ENCODE results near the gene HBP1.

DNA sequence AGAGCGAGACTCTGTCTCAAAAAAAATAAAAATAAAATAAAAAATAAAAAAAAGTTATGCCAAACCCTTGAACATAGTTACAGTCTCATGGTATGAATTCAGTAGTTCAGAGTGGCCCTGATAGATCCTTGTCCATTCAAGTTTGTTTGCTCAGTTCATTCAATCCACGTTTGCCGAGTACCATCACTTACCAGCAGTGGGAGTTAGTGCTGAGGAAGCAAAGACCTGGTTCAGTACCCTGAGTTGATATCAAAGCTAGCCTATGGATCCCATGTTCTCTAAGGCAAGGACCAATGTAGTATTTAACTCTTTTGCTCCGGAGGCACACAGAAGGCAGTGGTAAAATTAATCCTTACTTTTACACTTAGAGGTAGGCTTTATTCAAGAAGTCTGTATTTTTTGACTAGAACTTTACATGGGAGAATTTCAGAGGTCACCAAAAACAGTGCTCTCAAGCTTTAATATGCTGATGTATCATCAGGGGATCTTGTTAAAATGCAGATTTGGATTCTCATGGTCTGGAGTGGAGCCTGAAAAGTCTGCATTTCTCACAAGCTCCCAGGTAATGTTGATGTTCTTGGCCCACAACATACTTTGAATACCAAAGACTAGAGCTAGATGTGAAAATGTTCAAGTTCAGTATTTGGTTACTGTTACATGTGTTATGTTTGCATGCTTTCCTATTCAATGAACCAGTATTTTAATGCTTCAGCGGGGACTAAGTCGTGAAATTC is 38.1 kb upstream of the HBP1 start:
- TF ChIP-seq, protein P1, sequence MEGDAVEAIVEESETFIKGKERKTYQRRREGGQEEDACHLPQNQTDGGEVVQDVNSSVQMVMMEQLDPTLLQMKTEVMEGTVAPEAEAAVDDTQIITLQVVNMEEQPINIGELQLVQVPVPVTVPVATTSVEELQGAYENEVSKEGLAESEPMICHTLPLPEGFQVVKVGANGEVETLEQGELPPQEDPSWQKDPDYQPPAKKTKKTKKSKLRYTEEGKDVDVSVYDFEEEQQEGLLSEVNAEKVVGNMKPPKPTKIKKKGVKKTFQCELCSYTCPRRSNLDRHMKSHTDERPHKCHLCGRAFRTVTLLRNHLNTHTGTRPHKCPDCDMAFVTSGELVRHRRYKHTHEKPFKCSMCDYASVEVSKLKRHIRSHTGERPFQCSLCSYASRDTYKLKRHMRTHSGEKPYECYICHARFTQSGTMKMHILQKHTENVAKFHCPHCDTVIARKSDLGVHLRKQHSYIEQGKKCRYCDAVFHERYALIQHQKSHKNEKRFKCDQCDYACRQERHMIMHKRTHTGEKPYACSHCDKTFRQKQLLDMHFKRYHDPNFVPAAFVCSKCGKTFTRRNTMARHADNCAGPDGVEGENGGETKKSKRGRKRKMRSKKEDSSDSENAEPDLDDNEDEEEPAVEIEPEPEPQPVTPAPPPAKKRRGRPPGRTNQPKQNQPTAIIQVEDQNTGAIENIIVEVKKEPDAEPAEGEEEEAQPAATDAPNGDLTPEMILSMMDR (IDR thresholded peaks at IDR 0.05 in 4 of 5, conservative IDR thresholded peaks at IDR 0.05 in 1 of 5), result no peak
- TF ChIP-seq POLR2A (IDR thresholded peaks at IDR 0.05), result no peak
